Activated T-cell treated with anti-CD3 and anti-CD28 coated beads, Interleukin-2, amount 50 U/mL, for 1 hour (primary cell): ENCODE results near the gene HMGXB3.

Experiments used
- DNase-seq: peaks from one replicate; pipeline ENCODE4 v3.0.0-alpha.2; 2020

Gene HMGXB3

GRCh38 chr5:150000256-150000989 lies at the start of gene HMGXB3, which contains the start of gene TIGD6:
HMGXB3 (plus strand) TSS chr5:150000739; CDS start chr5:150004853, 4,114 bp downstream.
TIGD6 (minus strand) TSS chr5:150000654; CDS start chr5:149996348, 4,306 bp downstream.
- DNase-seq: peak; percentile 83

- DNase-seq: no peak
Observed at GRCh38 chr5:149951138-149951749, 49.3 kb upstream of the HMGXB3 start.

GRCh38 chr5:149953436-149954121 lies 47.0 kb upstream of the HMGXB3 start:
- DNase-seq: no peak

- no peak for DNase-seq
Observed at GRCh38 chr5:149954798-149955197, 45.7 kb upstream of the HMGXB3 start.

GRCh38 chr5:149956685-149957084 lies 43.9 kb upstream of the HMGXB3 start:
- no peak for DNase-seq

GRCh38 chr5:149957855-149958254 lies 42.7 kb upstream of the HMGXB3 start:
- no peak for DNase-seq

GRCh38 chr5:149959406-149960236 lies 40.9 kb upstream of the HMGXB3 start:
- peak; percentile 45 for DNase-seq

GRCh38 chr5:149960272-149961185 lies 40.0 kb upstream of the HMGXB3 start, which contains the start of gene SLC26A2:
SLC26A2 (plus strand) TSS chr5:149960758; CDS start chr5:149977653, 16,895 bp downstream.
- peak; percentile 89 for DNase-seq

- DNase-seq: no peak
Observed at GRCh38 chr5:149961186-149961685, 39.3 kb upstream of the HMGXB3 start.

- no peak for DNase-seq
Observed at GRCh38 chr5:149961957-149962409, 38.6 kb upstream of the HMGXB3 start.

GRCh38 chr5:149962601-149963300 lies 37.8 kb upstream of the HMGXB3 start:
- no peak for DNase-seq

- DNase-seq: no peak
Observed at GRCh38 chr5:149963729-149964128, 36.8 kb upstream of the HMGXB3 start.

- DNase-seq: no peak
Observed at GRCh38 chr5:149966946-149967345, 33.6 kb upstream of the HMGXB3 start.

- DNase-seq: no peak
Observed at GRCh38 chr5:149969181-149969930, 31.2 kb upstream of the HMGXB3 start.

- no peak for DNase-seq
Observed at GRCh38 chr5:149975409-149975808, 25.1 kb upstream of the HMGXB3 start.

- DNase-seq: no peak
Observed at GRCh38 chr5:149979896-149980295, 20.6 kb upstream of the HMGXB3 start.

GRCh38 chr5:149981206-149981605 lies 19.3 kb upstream of the HMGXB3 start:
- DNase-seq: no peak

- DNase-seq: no peak
Observed at GRCh38 chr5:149982505-149982904, 18.0 kb upstream of the HMGXB3 start.

GRCh38 chr5:149988126-149988525 lies 12.4 kb upstream of the HMGXB3 start:
- no peak for DNase-seq
